Measurements from ENCODE around the gene P2RX3.

- TF ChIP-seq, protein P1, sequence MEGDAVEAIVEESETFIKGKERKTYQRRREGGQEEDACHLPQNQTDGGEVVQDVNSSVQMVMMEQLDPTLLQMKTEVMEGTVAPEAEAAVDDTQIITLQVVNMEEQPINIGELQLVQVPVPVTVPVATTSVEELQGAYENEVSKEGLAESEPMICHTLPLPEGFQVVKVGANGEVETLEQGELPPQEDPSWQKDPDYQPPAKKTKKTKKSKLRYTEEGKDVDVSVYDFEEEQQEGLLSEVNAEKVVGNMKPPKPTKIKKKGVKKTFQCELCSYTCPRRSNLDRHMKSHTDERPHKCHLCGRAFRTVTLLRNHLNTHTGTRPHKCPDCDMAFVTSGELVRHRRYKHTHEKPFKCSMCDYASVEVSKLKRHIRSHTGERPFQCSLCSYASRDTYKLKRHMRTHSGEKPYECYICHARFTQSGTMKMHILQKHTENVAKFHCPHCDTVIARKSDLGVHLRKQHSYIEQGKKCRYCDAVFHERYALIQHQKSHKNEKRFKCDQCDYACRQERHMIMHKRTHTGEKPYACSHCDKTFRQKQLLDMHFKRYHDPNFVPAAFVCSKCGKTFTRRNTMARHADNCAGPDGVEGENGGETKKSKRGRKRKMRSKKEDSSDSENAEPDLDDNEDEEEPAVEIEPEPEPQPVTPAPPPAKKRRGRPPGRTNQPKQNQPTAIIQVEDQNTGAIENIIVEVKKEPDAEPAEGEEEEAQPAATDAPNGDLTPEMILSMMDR (IDR thresholded peaks at IDR 0.05) = no peak
- TF ChIP-seq POLR2A (IDR thresholded peaks at IDR 0.05) = no peak
These were observed 20.4 kb downstream of the P2RX3 start for GRCh38 chr11:57358543-57358961.
